Breast epithelium (tissue), 3 donors: ENCODE measurements around the gene DDX3X.

ENCODE experiments used
- CTCF ChIP-seq, 3 donors: fragments of 450-650 bp; IDR thresholded peaks; one replicate each; pipeline ENCODE4 v1.5.1; 2016 to 2017; ENCODE audit warnings: antibody characterized with exemption in 3 of 3, mild to moderate bottlenecking in 3 of 3, moderate library complexity in 3 of 3
- POLR2A ChIP-seq: fragments of 450-650 bp; IDR thresholded peaks from one replicate; pipeline ENCODE4 v1.6.1; 2016; ENCODE audit warnings: antibody characterized with exemption, mild to moderate bottlenecking, moderate library complexity

GRCh38 chrX:41320393-41320792, 13.6 kb upstream of the DDX3X start:
- TF ChIP-seq CTCF (IDR thresholded peaks at IDR 0.05): no peak
- TF ChIP-seq POLR2A: no peak
